Ecto neural progenitor cell (in vitro differentiated cells): ENCODE measurements around the gene PPP6R2.

Experiments
- DNase-seq: peaks from one replicate; pipeline ENCODE4 v3.0.0-alpha.2; 2018; ENCODE audit warnings: low spot score

Gene PPP6R2

GRCh38 chr22:50435291-50436014 is 92.3 kb downstream of the PPP6R2 start:
- DNase-seq: no peak

GRCh38 chr22:50436015-50436830 is 93.1 kb downstream of the PPP6R2 start:
- no peak for DNase-seq

GRCh38 chr22:50436841-50437341 is 93.8 kb downstream of the PPP6R2 start:
- no peak for DNase-seq

- no peak for DNase-seq
These were observed 94.6 kb downstream of the PPP6R2 start for GRCh38 chr22:50437511-50438304.

DNA sequence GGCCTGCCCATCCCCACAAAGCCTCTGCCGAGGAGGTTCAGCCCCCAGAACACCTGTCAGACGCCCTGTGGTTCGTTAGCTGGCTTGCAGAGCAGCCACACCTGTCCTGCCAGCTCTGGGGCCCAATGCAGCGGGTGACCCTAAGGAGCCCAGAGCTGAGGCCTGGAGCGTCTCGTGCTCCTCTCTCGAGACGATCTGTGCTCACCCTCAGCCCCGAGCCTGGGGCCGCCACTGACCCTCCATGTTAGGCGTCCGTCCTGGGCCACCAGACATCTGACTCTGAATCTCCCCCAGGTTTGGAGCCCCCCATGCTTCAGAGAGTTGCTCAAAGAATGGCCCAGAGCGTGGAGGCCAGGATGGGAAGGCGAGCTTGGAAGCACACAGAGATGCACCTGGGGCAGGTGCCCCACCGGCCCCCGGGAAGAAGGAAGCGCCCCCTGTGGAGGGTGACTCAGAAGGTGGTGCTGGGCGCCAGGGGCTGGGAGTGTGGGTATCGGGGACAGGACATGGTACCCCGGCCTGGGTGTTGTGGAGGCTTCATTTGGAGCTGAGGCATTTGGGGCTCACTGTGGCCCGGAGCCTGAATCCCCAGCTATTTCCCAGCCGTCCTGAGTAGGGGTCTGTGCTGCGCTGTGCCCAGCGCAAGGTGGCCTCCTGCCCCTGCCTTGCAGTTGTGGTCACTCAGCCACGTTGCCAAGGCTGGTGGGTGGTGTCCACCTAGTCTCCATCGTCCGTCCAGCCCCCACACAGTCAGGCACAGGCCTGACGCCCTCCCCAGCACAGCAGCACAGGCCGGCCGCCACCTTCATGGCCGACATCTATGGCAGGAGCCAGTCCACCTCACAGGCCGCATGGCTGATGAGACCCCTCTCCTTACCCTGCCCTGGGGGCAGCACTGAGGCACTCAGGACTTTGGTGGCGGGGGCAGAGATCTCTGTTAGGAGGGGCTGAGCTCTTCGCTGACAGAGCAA is 95.5 kb downstream of the PPP6R2 start:
- no peak for DNase-seq

DNA sequence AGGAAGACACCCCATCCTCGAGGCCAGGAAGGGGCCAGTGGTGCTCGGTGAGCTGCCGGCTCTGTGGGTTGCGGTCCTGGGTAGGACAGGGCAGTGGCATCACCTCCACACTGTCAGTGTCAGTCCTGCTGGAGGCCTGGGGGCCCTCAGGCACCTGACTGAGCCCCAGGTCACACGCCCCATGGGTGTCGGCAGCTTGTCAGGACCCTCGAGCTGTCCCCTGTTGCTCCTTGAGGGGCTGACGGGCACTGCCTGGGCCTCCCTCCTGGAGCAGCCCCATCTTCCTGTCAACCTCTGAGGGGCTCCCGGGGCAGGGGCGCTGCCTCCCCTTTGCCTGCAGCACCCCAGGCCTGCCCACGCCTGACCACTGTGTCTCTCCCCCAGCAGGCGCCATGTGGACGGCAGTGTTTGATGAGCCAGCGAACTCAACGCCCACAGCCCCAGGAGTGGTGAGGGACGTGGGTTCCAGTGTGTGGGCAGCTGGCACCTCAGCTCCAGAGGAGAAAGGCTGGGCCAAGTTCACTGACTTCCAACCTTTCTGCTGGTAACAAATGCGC is 96.3 kb downstream of the PPP6R2 start:
- no peak for DNase-seq

- DNase-seq: no peak
These were observed 96.8 kb downstream of the PPP6R2 start for GRCh38 chr22:50439871-50440331.

GRCh38 chr22:50440544-50441249 is 97.6 kb downstream of the PPP6R2 start:
- no peak for DNase-seq

DNA sequence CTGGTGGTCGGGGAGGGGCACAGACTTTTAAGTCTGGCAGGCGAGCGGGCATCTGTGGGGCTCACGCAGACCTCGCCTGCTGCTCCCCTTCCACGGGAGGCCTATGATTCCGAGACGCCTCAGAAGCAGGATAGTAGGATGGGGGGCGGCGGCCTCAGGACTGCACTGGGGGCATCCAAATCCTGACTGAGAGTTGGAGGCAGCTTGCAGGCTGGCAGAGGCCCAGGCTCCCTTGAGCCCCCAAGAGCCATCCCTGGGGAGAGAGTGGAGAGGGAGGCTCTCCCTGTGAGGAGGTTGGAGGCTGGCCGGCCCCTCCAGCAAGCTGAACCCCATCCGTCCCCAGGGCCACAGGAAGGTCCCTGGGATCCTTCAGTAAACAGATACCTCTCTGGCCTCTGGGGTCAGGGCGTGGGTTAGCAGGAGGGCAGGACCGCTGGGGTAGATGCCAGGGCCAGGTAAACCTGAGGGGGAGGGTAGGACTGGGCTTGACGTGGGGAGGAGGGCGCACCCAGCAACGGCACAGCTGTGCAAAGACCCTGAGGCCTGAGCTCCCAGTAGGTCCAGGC is 98.4 kb downstream of the PPP6R2 start:
- no peak for DNase-seq

GRCh38 chr22:50443197-50443596 is 100.1 kb downstream of the PPP6R2 start:
- DNase-seq: no peak

GRCh38 chr22:50443801-50444625 is 100.9 kb downstream of the PPP6R2 start:
- no peak for DNase-seq

DNA sequence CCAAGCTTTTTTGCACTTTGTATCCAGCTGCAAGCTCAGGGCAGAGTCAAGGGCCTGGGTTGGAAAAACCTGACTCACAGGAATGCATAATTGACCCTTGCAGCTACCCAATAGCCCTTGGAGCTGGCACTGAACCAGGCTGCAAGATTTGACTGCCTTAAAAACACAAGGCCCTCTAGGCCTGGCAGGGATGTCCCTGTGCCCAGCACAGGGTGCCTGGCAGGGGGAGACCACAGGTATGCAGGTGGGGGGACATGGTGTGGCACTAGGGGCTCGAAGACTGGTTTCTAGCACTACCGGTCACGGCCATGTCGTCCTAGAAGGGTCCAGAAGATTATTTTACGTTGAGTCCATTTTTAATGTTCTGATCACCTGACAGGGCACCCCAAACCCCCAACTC is 101.5 kb downstream of the PPP6R2 start:
- no peak for DNase-seq

- no peak for DNase-seq
These were observed 102.1 kb downstream of the PPP6R2 start for GRCh38 chr22:50445071-50445879.

GRCh38 chr22:50445880-50446707 is 103.0 kb downstream of the PPP6R2 start:
- DNase-seq: no peak

DNA sequence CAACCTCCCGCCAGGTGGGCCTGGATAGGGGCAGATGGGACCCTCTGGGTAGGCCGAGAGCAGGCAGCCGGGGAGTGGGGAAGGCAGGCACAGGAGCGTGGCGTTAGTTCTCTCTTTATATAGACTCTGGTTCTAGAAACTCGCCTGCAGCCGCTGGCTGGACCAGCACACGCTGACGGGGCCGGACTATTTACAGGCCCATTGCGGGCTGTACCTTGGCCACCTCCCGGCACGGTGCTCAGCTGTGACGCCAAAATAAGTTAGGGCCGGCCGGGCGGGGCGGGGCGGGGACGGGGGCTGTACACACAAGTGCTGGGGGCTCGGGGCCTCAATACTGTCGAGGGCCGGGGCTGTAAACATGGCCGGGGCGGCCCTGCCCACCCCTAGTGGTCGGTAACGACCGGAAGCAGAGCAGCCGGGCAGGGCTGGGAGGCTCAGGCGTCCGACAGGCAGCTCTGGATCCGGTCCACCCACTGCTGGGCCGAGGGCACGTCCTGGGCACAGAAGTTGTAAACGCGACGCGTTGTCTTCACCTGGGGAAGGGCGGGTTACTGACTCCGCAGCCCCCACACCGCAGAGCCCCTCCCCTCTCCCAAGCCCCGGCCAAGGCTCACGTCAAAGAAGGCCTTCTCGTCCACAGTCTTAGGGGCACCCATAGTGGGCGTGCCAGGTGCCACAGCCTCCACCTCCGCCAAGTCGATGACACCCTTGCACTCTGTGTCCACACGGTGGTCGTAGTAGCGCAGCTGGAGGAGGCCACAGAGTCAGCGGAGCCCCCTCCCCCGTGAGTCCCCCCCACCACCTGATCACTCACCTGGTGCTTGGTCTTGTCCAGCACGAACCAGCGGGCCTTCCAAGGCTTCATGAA is 103.8 kb downstream of the PPP6R2 start:
- DNase-seq: no peak
